Uterus (tissue), 2 donors: ENCODE results near the gene FAM168A.

Experiments
- POLR2A ChIP-seq, 2 donors: fragments of 450-650 bp; IDR thresholded peaks; one replicate each; pipeline ENCODE4 v1.6.1; 2016; ENCODE audit warnings: antibody characterized with exemption in 2 of 2, mild to moderate bottlenecking in 1 of 2, moderate library complexity in 1 of 2
- TF ChIP-seq, protein P1 (sequence below), 4 experiments: fragments of 200-600 bp in 2 of 4; fragments of 450-650 bp in 2 of 4; sonication (generic) in 2 of 4; IDR thresholded peaks; one replicate each; pipeline ENCODE4 v1.5.1; 2016 to 2019; ENCODE audit warnings: antibody characterized with exemption in 4 of 4, mild to moderate bottlenecking in 2 of 4, moderate library complexity in 1 of 4

DNA sequence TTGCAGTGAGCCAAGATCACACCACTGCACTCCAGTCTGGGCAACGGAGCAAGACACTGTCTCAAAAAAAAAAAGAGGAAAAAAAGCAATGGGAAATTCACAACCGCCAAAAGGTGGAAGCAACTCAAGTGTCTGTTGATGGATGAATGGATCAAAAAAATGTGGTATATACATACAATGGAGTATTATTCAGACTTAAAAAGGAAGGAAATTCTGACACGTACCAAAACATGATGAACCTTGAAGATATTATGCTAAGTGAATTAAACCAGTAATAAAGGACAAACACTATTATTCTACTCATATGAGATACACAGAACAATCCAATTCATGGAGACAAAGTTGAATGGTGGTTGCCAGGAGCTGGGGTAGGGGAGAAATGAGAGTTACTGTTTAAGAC lies 40.9 kb downstream of the FAM168A start:
- TF ChIP-seq POLR2A (IDR thresholded peaks at IDR 0.05): no peak
- TF ChIP-seq, protein P1, sequence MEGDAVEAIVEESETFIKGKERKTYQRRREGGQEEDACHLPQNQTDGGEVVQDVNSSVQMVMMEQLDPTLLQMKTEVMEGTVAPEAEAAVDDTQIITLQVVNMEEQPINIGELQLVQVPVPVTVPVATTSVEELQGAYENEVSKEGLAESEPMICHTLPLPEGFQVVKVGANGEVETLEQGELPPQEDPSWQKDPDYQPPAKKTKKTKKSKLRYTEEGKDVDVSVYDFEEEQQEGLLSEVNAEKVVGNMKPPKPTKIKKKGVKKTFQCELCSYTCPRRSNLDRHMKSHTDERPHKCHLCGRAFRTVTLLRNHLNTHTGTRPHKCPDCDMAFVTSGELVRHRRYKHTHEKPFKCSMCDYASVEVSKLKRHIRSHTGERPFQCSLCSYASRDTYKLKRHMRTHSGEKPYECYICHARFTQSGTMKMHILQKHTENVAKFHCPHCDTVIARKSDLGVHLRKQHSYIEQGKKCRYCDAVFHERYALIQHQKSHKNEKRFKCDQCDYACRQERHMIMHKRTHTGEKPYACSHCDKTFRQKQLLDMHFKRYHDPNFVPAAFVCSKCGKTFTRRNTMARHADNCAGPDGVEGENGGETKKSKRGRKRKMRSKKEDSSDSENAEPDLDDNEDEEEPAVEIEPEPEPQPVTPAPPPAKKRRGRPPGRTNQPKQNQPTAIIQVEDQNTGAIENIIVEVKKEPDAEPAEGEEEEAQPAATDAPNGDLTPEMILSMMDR (IDR thresholded peaks at IDR 0.05): no peak
